Effector memory CD4-positive, alpha-beta T cell (primary cell): ENCODE measurements around the gene LYPLAL1.
A peak's percentile ranks its signal among the peaks of the same experiment; 100 is the strongest.

Experiments used
- DNase-seq, 3 donors: peaks; one replicate each; pipeline ENCODE4 v3.0.0-alpha.2; 2020
- H3K27ac ChIP-seq: 2 replicates; pipeline ENCODE4 v1.7.0; 2013; ENCODE audit warnings: mild to moderate bottlenecking, low read length, moderate library complexity; ENCODE audit not compliant: insufficient read depth, poor library complexity, severe bottlenecking
- H3K27me3 ChIP-seq: replicated peaks from 2 replicates; pipeline ENCODE4 v1.7.0; 2013; ENCODE audit warnings: mild to moderate bottlenecking, low read length; ENCODE audit not compliant: insufficient read depth, control insufficient read depth, poor library complexity, severe bottlenecking
- H3K36me3 ChIP-seq: 2 replicates; pipeline ENCODE4 v1.7.0; 2013; ENCODE audit warnings: mild to moderate bottlenecking, low read length, moderate library complexity; ENCODE audit not compliant: control insufficient read depth, insufficient read depth
- H3K4me1 ChIP-seq: 2 replicates; pipeline ENCODE4 v1.7.0; 2013; ENCODE audit warnings: low read length, mild to moderate bottlenecking; ENCODE audit not compliant: control insufficient read depth, insufficient read depth, poor library complexity, severe bottlenecking
- H3K4me3 ChIP-seq: 2 replicates; pipeline ENCODE4 v1.7.0; 2013; ENCODE audit warnings: low read length, low read depth, mild to moderate bottlenecking; ENCODE audit not compliant: insufficient read depth, poor library complexity, severe bottlenecking
- H3K9me3 ChIP-seq: 2 replicates; pipeline ENCODE4 v1.7.0; 2013; ENCODE audit warnings: mild to moderate bottlenecking, low read length, moderate library complexity; ENCODE audit not compliant: control insufficient read depth
- total RNA-seq, 3 donors: gene quantifications; one replicate each; lab custom pipeline; 2026; lab: John Stamatoyannopoulos, UW

Gene LYPLAL1
- 4.5 to 6.3 (median 5.0) reads per million in 3 donors for total RNA-seq

GRCh38 chr1:219173758-219174459, at the start of gene LYPLAL1:
Gene LYPLAL1, plus strand, starts transcription at chr1:219173878. Its CDS starts 13 bp downstream, at chr1:219173891.
- Histone ChIP-seq H3K4me3 (peak within 1 kb of the TSS; percentile 72), H3K4me1 (peaks cover 3% of the 10 kb centered on the region), H3K9me3 (no peaks in the 10 kb centered on the region), H3K27ac (peak within 1 kb of the TSS; percentile 68), H3K27me3 (no peaks in the 10 kb centered on the region), H3K36me3 (no peaks in the 10 kb centered on the region)
- peak; percentile 69 to 81 (median 77) for DNase-seq

- H3K27me3 ChIP-seq, result no peaks in the 10 kb centered on the region
- no peaks in the 10 kb centered on the region for H3K9me3 ChIP-seq
- no peaks in the 10 kb centered on the region for H3K36me3 ChIP-seq
- DNase-seq, result no peak
- H3K4me1 ChIP-seq, result no peaks in the 10 kb centered on the region
- no peak overlapping the region for H3K4me3 ChIP-seq
- H3K27ac ChIP-seq, result no peak overlapping the region
Measured at GRCh38 chr1:219124163-219124562, 49.5 kb upstream of the LYPLAL1 start.

GRCh38 chr1:219125342-219125741, 48.3 kb upstream of the LYPLAL1 start:
- Histone ChIP-seq H3K27ac (no peak overlapping the region), H3K4me1 (no peaks in the 10 kb centered on the region), H3K9me3 (no peaks in the 10 kb centered on the region), H3K4me3 (no peak overlapping the region), H3K36me3 (no peaks in the 10 kb centered on the region), H3K27me3 (no peaks in the 10 kb centered on the region)
- DNase-seq, result no peak

- Histone ChIP-seq H3K27me3 (no peaks in the 10 kb centered on the region), H3K27ac (no peak overlapping the region), H3K36me3 (no peaks in the 10 kb centered on the region), H3K4me3 (no peak overlapping the region), H3K4me1 (no peaks in the 10 kb centered on the region), H3K9me3 (no peaks in the 10 kb centered on the region)
- no peak for DNase-seq
Measured at GRCh38 chr1:219126377-219126776, 47.3 kb upstream of the LYPLAL1 start.

- no peak overlapping the region for H3K4me3 ChIP-seq
- H3K27ac ChIP-seq, result no peak overlapping the region
- no peaks in the 10 kb centered on the region for H3K27me3 ChIP-seq
Measured at GRCh38 chr1:219128957-219129356, 44.7 kb upstream of the LYPLAL1 start.

GRCh38 chr1:219130366-219130935, 43.2 kb upstream of the LYPLAL1 start:
- Histone ChIP-seq H3K4me3 (no peak overlapping the region), H3K27me3 (no peaks in the 10 kb centered on the region), H3K4me1 (no peaks in the 10 kb centered on the region), H3K9me3 (no peaks in the 10 kb centered on the region), H3K27ac (no peak overlapping the region), H3K36me3 (no peaks in the 10 kb centered on the region)
- DNase-seq, result no peak

More at GRCh38 chr1:219128957-219129356, 44.7 kb upstream of the LYPLAL1 start:
- Histone ChIP-seq H3K36me3 (no peaks in the 10 kb centered on the region), H3K9me3 (no peaks in the 10 kb centered on the region), H3K4me1 (no peaks in the 10 kb centered on the region)
- no peak for DNase-seq

- H3K36me3 ChIP-seq, result no peaks in the 10 kb centered on the region
- H3K27ac ChIP-seq, result no peak overlapping the region
- H3K4me3 ChIP-seq, result no peak overlapping the region
- no peak for DNase-seq
- H3K27me3 ChIP-seq, result no peaks in the 10 kb centered on the region
- H3K4me1 ChIP-seq, result no peaks in the 10 kb centered on the region
- H3K9me3 ChIP-seq, result no peaks in the 10 kb centered on the region
Measured at GRCh38 chr1:219132939-219133338, 40.7 kb upstream of the LYPLAL1 start.

- Histone ChIP-seq H3K4me3 (no peak overlapping the region), H3K27ac (no peak overlapping the region), H3K4me1 (no peaks in the 10 kb centered on the region), H3K27me3 (no peaks in the 10 kb centered on the region), H3K36me3 (no peaks in the 10 kb centered on the region), H3K9me3 (no peaks in the 10 kb centered on the region)
- DNase-seq, result no peak
Measured at GRCh38 chr1:219138747-219139146, 34.9 kb upstream of the LYPLAL1 start.

- DNase-seq, result no peak
- Histone ChIP-seq H3K36me3 (no peaks in the 10 kb centered on the region), H3K27me3 (no peaks in the 10 kb centered on the region), H3K4me1 (no peaks in the 10 kb centered on the region), H3K9me3 (no peaks in the 10 kb centered on the region), H3K4me3 (no peak overlapping the region), H3K27ac (no peak overlapping the region)
Measured at GRCh38 chr1:219140303-219140877, 33.3 kb upstream of the LYPLAL1 start.

GRCh38 chr1:219143735-219144134, 29.9 kb upstream of the LYPLAL1 start:
- no peak overlapping the region for H3K4me3 ChIP-seq
- H3K36me3 ChIP-seq, result no peaks in the 10 kb centered on the region
- no peaks in the 10 kb centered on the region for H3K9me3 ChIP-seq
- no peak for DNase-seq
- H3K27ac ChIP-seq, result no peak overlapping the region
- no peaks in the 10 kb centered on the region for H3K4me1 ChIP-seq
- no peaks in the 10 kb centered on the region for H3K27me3 ChIP-seq
